K562 (cell line): ENCODE data around the gene FOXM1. TPM values are rescaled to one million over a fixed set of nuclear protein-coding genes. Genes with fewer than 3 reads are reported as not detected.

Experiments
- BCOR ChIP-seq: fragments of 450-650 bp; IDR thresholded peaks from 2 replicates; pipeline ENCODE4 v1.6.1; 2016
- DLX4 ChIP-seq: fragments of 250-450 bp; sonication (Bioruptor Pico); IDR thresholded peaks from 2 replicates; pipeline ENCODE4 v1.6.1; 2021; ENCODE audit warnings: mild to moderate bottlenecking
- MCM3 ChIP-seq: fragments of 450-650 bp; IDR thresholded peaks from 2 replicates; pipeline ENCODE4 v1.6.1; 2016
- MTA3 ChIP-seq: fragments of 450-650 bp; formaldehyde crosslinking; IDR thresholded peaks from 2 replicates; pipeline ENCODE4 v1.6.1; 2017; ENCODE audit warnings: mild to moderate bottlenecking, borderline replicate concordance
- MXI1 ChIP-seq: IDR thresholded peaks from 2 replicates; pipeline ENCODE4 v1.6.1; 2011; ENCODE audit warnings: low read depth, mild to moderate bottlenecking, improper control_type of control experiment, low read length
- NBN ChIP-seq: fragments of 450-650 bp; IDR thresholded peaks from 2 replicates; pipeline ENCODE4 v1.6.1; 2016; ENCODE audit warnings: low read depth, mild to moderate bottlenecking
- NR2C1 ChIP-seq, 2 experiments: fragments of 450-650 bp; IDR thresholded peaks; 2 replicates each; pipeline ENCODE4 v1.6.1; 2017; ENCODE audit warnings: mild to moderate bottlenecking in 2 of 2, antibody characterized with exemption in 1 of 2, inconsistent platforms in 1 of 2, missing compliant biosample characterization in 1 of 2, missing genetic modification characterization in 1 of 2
- PRDM10 ChIP-seq: fragments of 450-650 bp; IDR thresholded peaks from 2 replicates; pipeline ENCODE4 v1.6.1; 2018; ENCODE audit not compliant: partially characterized antibody
- REST ChIP-seq, 2 experiments: fragments of 450-650 bp; formaldehyde crosslinking in 1 of 2; IDR thresholded peaks; 2 replicates each; pipeline versions ENCODE4 v1.4.0 to v1.6.1; 2014 to 2020; ENCODE audit warnings: mild to moderate bottlenecking in 2 of 2, borderline replicate concordance in 1 of 2, low read depth in 1 of 2
- ZNF347 ChIP-seq: fragments of 450-650 bp; formaldehyde crosslinking; IDR thresholded peaks from 2 replicates; pipeline ENCODE4 v1.4.0; 2020; ENCODE audit warnings: low read depth, mild to moderate bottlenecking, moderate library complexity
- polyA plus RNA-seq, 8 experiments: library from polyadenylated mRNA; depleted of rRNA in 4 of 8; stranded (reverse) in 5 of 8; unstranded in 3 of 8; fragments of >200 nt; fragmentation: Nextera tagmentation in 2 of 8; fragmentation: Illumina TruSeq in 1 of 8; extraction: Ambion mirVana in 2 of 8; extraction: Trizol in 1 of 8; gene quantifications; 2 replicates each; pipeline versions ENCODE4 v1.2.1 to v1.2.3, GENCODE V29; 2011 to 2014; ENCODE audit warnings: inconsistent platforms in 1 of 8, missing spikeins in 1 of 8
- total RNA-seq, 7 experiments: library from RNA; depleted of rRNA in 6 of 7; stranded (reverse); fragments of >200 nt in 6 of 7; fragmentation: Illumina TruSeq in 2 of 7; extraction: Trizol in 2 of 7; gene quantifications; 2 replicates each; pipeline versions ENCODE4 v1.2.1 to v1.2.3, GENCODE V29; 2011 to 2021; ENCODE audit warnings: low replicate concordance in 1 of 7
- TF ChIP-seq, protein P1 (sequence below): IDR thresholded peaks from 3 replicates; pipeline ENCODE4 v1.6.1; 2011; ENCODE audit warnings: borderline replicate concordance, mild to moderate bottlenecking; ENCODE audit not compliant: insufficient read length, insufficient read depth

Gene FOXM1
- total and polyA plus RNA-seq, 9 of the 15 experiments (the other 6 are each of a cell fraction or from before 2014, with no cell fraction given) = 8.9 to 46.9 (median 17.2) TPM

DNA sequence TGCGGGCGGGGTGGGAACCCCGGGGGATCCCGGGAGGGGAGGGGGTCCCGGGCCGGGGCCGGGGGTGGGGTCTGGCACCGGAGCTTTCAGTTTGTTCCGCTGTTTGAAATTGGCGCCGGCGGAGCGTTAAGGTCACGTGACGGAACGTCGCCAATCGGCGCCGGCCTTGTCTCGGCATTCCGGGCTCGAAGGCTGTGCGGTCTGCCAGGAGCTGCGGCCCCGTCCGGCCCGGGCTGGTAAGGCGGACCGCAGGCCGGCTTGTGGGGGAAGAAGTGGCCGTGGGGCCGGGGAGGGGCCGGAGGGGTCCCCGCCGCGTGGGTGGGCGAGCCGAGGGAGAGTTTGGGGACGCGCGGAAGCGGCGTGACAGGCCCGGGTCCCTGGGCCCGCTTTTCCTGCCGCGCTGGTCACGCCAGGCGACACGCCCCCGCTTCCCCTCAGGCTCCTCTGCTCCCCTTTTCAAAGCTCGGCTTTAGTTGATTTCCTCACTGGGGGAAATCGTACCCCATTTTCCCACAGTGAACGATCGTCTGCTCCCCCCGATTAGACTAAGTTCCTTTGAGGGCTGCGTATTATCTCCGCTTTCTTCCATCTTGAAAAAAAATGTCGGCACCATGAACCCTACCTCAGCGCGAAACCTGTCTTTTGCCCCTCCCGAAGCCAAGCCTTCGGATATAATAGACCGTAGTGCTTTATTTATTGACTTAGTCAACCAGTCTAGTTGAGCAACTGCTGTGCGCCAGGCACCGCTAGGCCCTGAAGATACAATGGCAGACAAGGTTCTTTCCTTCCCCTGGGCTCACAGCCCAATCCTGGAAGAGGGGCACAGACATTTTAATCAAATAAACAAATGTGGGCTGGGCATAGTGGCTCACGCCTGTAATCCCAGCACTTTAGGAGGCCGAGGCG is at the start of gene FOXM1, which contains the start of gene RHNO1 (continued):
- TF ChIP-seq REST (IDR thresholded peaks at IDR 0.05; ENCODE audit: borderline replicate concordance) (peak; percentile 83), REST (CRISPR knock-in tag; IDR thresholded peaks at IDR 0.05; ENCODE audit: low read depth) (no peak), NR2C1 (IDR thresholded peaks at IDR 0.05) (no peak), NR2C1 (tag; IDR thresholded peaks at IDR 0.05) (no peak), MCM3 (no peak), MXI1 (peak; percentile 27; the same call in 1 of the 2 replicates), ZNF347 (CRISPR knock-in tag) (no peak), DLX4 (CRISPR knock-in tag) (no peak), MTA3 (no peak), NBN (no peak), PRDM10 (no peak), BCOR (no peak)
- TF ChIP-seq, protein P1, sequence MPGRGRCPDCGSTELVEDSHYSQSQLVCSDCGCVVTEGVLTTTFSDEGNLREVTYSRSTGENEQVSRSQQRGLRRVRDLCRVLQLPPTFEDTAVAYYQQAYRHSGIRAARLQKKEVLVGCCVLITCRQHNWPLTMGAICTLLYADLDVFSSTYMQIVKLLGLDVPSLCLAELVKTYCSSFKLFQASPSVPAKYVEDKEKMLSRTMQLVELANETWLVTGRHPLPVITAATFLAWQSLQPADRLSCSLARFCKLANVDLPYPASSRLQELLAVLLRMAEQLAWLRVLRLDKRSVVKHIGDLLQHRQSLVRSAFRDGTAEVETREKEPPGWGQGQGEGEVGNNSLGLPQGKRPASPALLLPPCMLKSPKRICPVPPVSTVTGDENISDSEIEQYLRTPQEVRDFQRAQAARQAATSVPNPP = no peak
